Measurements from ENCODE around the gene B3GALT4. TPM values are rescaled to one million over a fixed set of nuclear protein-coding genes. Genes with fewer than 3 reads are reported as not detected.

B3GALT4 gene
- total and polyA plus RNA-seq, 2 of the 13 experiments (the other 11 are each of a cell fraction or from before 2014, with no cell fraction given), result 0.04 to 0.27 TPM

DNA sequence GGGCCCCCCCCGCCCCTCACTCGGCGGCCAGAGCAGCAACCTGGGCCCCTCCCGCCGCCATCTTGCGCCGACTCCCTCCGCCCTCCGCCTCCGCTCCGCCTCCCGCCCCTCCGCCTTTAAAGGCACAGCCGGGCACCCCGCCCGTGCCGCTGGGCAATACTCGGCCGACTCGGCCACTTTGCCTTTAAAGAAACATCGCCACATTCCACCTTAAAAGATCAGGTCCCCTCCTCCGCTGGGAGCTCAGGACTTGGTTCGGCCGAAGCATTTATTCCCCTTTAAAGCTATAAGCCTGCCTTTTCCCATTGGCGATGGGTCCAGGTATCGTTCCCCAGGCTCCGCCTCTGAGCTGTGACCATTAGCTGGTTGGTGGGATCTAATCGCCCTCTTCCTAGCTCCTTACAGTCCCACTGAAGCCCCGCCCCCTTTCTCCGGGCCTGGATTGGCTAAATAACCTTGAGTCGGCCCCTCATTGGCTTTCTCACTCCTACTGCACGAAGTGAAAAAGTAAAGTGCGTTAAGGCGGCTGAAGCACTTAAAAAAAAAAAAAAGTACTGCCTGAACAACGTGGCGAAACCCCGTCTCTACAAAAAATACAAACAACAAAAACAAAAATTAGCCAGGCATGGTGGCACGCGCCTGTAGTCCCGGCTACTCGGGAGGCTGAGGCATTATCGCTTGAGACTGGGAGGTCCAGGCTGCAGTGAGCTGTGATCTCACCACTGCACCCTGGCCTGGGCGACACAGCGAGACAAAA, 40.9 kb downstream of the B3GALT4 start, which contains the start of gene ZBTB22 (continued):
- TF ChIP-seq ATF1 (CRISPR knock-in tag; IDR thresholded peaks at IDR 0.05), result peak; percentile 59; the same call in 1 of the 2 replicates
- TF ChIP-seq NFKBIZ (CRISPR knock-in tag; IDR thresholded peaks at IDR 0.05), result 0 out of 2 replicates have a peak, but pooled peaks have one; percentile 29
- peak; percentile 54 for TF ChIP-seq TBX2 (CRISPR knock-in tag; IDR thresholded peaks at IDR 0.05; ENCODE audit: borderline replicate concordance)
- 0 out of 2 replicates have a peak, but pooled peaks have one; percentile 32 for TF ChIP-seq ZSCAN31 (CRISPR knock-in tag; IDR thresholded peaks at IDR 0.05; ENCODE audit: low read depth)
- TF ChIP-seq DR1 (CRISPR knock-in tag; IDR thresholded peaks at IDR 0.05), result peak; percentile 66; the same call in 1 of the 2 replicates
- TF ChIP-seq GABPB1 (CRISPR knock-in tag; IDR thresholded peaks at IDR 0.05), result peak; percentile 47; the same call in 1 of the 2 replicates
- TF ChIP-seq, protein P1, sequence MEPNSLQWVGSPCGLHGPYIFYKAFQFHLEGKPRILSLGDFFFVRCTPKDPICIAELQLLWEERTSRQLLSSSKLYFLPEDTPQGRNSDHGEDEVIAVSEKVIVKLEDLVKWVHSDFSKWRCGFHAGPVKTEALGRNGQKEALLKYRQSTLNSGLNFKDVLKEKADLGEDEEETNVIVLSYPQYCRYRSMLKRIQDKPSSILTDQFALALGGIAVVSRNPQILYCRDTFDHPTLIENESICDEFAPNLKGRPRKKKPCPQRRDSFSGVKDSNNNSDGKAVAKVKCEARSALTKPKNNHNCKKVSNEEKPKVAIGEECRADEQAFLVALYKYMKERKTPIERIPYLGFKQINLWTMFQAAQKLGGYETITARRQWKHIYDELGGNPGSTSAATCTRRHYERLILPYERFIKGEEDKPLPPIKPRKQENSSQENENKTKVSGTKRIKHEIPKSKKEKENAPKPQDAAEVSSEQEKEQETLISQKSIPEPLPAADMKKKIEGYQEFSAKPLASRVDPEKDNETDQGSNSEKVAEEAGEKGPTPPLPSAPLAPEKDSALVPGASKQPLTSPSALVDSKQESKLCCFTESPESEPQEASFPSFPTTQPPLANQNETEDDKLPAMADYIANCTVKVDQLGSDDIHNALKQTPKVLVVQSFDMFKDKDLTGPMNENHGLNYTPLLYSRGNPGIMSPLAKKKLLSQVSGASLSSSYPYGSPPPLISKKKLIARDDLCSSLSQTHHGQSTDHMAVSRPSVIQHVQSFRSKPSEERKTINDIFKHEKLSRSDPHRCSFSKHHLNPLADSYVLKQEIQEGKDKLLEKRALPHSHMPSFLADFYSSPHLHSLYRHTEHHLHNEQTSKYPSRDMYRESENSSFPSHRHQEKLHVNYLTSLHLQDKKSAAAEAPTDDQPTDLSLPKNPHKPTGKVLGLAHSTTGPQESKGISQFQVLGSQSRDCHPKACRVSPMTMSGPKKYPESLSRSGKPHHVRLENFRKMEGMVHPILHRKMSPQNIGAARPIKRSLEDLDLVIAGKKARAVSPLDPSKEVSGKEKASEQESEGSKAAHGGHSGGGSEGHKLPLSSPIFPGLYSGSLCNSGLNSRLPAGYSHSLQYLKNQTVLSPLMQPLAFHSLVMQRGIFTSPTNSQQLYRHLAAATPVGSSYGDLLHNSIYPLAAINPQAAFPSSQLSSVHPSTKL (CRISPR knock-in tag; IDR thresholded peaks at IDR 0.05), result 0 out of 2 replicates have a peak, but pooled peaks have one; percentile 15
- 0 out of 2 replicates have a peak, but pooled peaks have one; percentile 33 for TF ChIP-seq CHD4 (IDR thresholded peaks at IDR 0.05; ENCODE audit: borderline replicate concordance, low read length)
- TF ChIP-seq, protein P2, sequence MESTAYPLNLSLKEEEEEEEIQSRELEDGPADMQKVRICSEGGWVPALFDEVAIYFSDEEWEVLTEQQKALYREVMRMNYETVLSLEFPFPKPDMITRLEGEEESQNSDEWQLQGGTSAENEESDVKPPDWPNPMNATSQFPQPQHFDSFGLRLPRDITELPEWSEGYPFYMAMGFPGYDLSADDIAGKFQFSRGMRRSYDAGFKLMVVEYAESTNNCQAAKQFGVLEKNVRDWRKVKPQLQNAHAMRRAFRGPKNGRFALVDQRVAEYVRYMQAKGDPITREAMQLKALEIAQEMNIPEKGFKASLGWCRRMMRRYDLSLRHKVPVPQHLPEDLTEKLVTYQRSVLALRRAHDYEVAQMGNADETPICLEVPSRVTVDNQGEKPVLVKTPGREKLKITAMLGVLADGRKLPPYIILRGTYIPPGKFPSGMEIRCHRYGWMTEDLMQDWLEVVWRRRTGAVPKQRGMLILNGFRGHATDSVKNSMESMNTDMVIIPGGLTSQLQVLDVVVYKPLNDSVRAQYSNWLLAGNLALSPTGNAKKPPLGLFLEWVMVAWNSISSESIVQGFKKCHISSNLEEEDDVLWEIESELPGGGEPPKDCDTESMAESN (CRISPR knock-in tag; conservative IDR thresholded peaks at IDR 0.05), result no peak
- peak; percentile 81 for TF ChIP-seq RFXAP (CRISPR knock-in tag; IDR thresholded peaks at IDR 0.05; ENCODE audit: borderline replicate concordance)
- peak; percentile 100 for TF ChIP-seq ZNF276 (CRISPR knock-in tag; IDR thresholded peaks at IDR 0.05; ENCODE audit: low read depth)
- peak; percentile 57; the same call in 1 of the 2 replicates for TF ChIP-seq MXD4 (CRISPR knock-in tag; IDR thresholded peaks at IDR 0.05)
- TF ChIP-seq, protein P3, sequence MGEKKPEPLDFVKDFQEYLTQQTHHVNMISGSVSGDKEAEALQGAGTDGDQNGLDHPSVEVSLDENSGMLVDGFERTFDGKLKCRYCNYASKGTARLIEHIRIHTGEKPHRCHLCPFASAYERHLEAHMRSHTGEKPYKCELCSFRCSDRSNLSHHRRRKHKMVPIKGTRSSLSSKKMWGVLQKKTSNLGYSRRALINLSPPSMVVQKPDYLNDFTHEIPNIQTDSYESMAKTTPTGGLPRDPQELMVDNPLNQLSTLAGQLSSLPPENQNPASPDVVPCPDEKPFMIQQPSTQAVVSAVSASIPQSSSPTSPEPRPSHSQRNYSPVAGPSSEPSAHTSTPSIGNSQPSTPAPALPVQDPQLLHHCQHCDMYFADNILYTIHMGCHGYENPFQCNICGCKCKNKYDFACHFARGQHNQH (CRISPR knock-in tag; IDR thresholded peaks at IDR 0.05), result peak; percentile 36; the same call in 1 of the 2 replicates
- 0 out of 2 replicates have a peak, but pooled peaks have one; percentile 13 for TF ChIP-seq IRF2 (CRISPR knock-in tag; IDR thresholded peaks at IDR 0.05)
